ENCODE results near the gene GPSM1.

The GPSM1 gene

GRCh38 chr9:136386018-136386417 lies 58.7 kb downstream of the GPSM1 start:
- Histone ChIP-seq H3K4me2 (ENCODE audit: low read depth, low read length, poor library complexity, severe bottlenecking) (no peak overlapping the region), H3K27me3 (ENCODE audit: insufficient read depth, low read length, poor library complexity, severe bottlenecking) (no peaks in the 10 kb centered on the region), H3K79me2 (ENCODE audit: insufficient read depth, low read length) (no peaks in the 10 kb centered on the region), H3K4me3 (ENCODE audit: low read length, poor library complexity, severe bottlenecking) (no peak overlapping the region), H3K9me3 (ENCODE audit: insufficient read depth, low read depth, low read length) (no peaks in the 10 kb centered on the region), H3K36me3 (ENCODE audit: insufficient read depth, low read length) (peaks cover 9% of the 10 kb centered on the region; the same call in 1 of the 2 replicates), H3K9me2 (replicated peaks; ENCODE audit: low read depth, low read length) (no peaks in the 10 kb centered on the region), H4K20me1 (ENCODE audit: insufficient read depth, low read length, poor library complexity, severe bottlenecking) (no peaks in the 10 kb centered on the region), H3K4me1 (ENCODE audit: insufficient read depth, low read length, poor library complexity, severe bottlenecking) (no peaks in the 10 kb centered on the region), H2AFZ (ENCODE audit: low read length) (no peak overlapping the region), H3K9ac (ENCODE audit: low read depth, low read length, poor library complexity, severe bottlenecking) (no peak overlapping the region), H3F3A (ENCODE audit: low read depth) (no peaks in the 10 kb centered on the region)
- no peak for TF ChIP-seq EZH2phosphoT487 (IDR thresholded peaks at IDR 0.05; ENCODE audit: borderline replicate concordance)
- TF ChIP-seq CTCF (conservative IDR thresholded peaks at IDR 0.05; ENCODE audit: low read length), result no peak

- Histone ChIP-seq H3K9me3 (ENCODE audit: insufficient read depth, low read depth, low read length) (no peaks in the 10 kb centered on the region), H3K4me1 (ENCODE audit: insufficient read depth, low read length, poor library complexity, severe bottlenecking) (no peaks in the 10 kb centered on the region), H3K9me2 (replicated peaks; ENCODE audit: low read depth, low read length) (no peaks in the 10 kb centered on the region), H2AFZ (ENCODE audit: low read length) (no peak overlapping the region), H4K20me1 (ENCODE audit: insufficient read depth, low read length, poor library complexity, severe bottlenecking) (no peaks in the 10 kb centered on the region), H3K4me2 (ENCODE audit: low read depth, low read length, poor library complexity, severe bottlenecking) (no peak overlapping the region), H3K9ac (ENCODE audit: low read depth, low read length, poor library complexity, severe bottlenecking) (no peak overlapping the region), H3F3A (ENCODE audit: low read depth) (no peaks in the 10 kb centered on the region), H3K4me3 (ENCODE audit: low read length, poor library complexity, severe bottlenecking) (no peak overlapping the region), H3K36me3 (ENCODE audit: insufficient read depth, low read length) (peaks cover 15% of the 10 kb centered on the region; the same call in 1 of the 2 replicates), H3K79me2 (ENCODE audit: insufficient read depth, low read length) (no peaks in the 10 kb centered on the region), H3K27me3 (ENCODE audit: insufficient read depth, low read length, poor library complexity, severe bottlenecking) (no peaks in the 10 kb centered on the region)
- TF ChIP-seq EZH2phosphoT487 (IDR thresholded peaks at IDR 0.05; ENCODE audit: borderline replicate concordance) (no peak), CTCF (conservative IDR thresholded peaks at IDR 0.05; ENCODE audit: low read length) (no peak)
Observed at GRCh38 chr9:136387217-136387616, 59.9 kb downstream of the GPSM1 start.

DNA sequence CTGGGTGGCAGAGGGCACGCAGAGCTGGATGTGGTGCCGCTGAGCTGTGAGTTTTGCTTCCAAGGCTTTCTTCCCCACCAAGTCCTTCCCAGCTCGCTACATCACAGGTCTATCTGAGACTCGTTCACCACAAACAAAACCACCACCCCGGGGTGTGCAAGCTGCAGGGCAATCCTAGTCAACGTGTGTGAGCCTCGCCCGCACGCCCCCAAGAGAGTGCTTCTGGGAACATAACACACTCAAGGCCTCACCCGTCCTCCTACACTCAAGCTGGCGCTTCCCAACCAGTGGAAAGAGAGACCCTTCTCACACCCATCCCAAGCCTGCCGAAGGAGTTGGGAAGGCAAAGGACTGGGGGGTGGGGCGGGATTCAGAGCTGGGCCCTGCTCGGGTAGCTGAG lies 62.1 kb downstream of the GPSM1 start:
- Histone ChIP-seq H3K9ac (ENCODE audit: low read depth, low read length, poor library complexity, severe bottlenecking) (no peak overlapping the region), H3K36me3 (ENCODE audit: insufficient read depth, low read length) (peaks cover 16% of the 10 kb centered on the region; the same call in 1 of the 2 replicates), H2AFZ (ENCODE audit: low read length) (no peak overlapping the region), H3F3A (ENCODE audit: low read depth) (no peaks in the 10 kb centered on the region), H3K79me2 (ENCODE audit: insufficient read depth, low read length) (no peaks in the 10 kb centered on the region), H3K4me1 (ENCODE audit: insufficient read depth, low read length, poor library complexity, severe bottlenecking) (no peaks in the 10 kb centered on the region), H3K9me3 (ENCODE audit: insufficient read depth, low read depth, low read length) (no peaks in the 10 kb centered on the region), H3K4me2 (ENCODE audit: low read depth, low read length, poor library complexity, severe bottlenecking) (no peak overlapping the region), H3K4me3 (ENCODE audit: low read length, poor library complexity, severe bottlenecking) (no peak overlapping the region), H3K27me3 (ENCODE audit: insufficient read depth, low read length, poor library complexity, severe bottlenecking) (no peaks in the 10 kb centered on the region), H3K9me2 (replicated peaks; ENCODE audit: low read depth, low read length) (no peaks in the 10 kb centered on the region), H4K20me1 (ENCODE audit: insufficient read depth, low read length, poor library complexity, severe bottlenecking) (no peaks in the 10 kb centered on the region)
- TF ChIP-seq CTCF (conservative IDR thresholded peaks at IDR 0.05; ENCODE audit: low read length) (no peak), EZH2phosphoT487 (IDR thresholded peaks at IDR 0.05; ENCODE audit: borderline replicate concordance) (no peak)
